ENCODE measurements around the gene SYT3.

The SYT3 gene

DNA sequence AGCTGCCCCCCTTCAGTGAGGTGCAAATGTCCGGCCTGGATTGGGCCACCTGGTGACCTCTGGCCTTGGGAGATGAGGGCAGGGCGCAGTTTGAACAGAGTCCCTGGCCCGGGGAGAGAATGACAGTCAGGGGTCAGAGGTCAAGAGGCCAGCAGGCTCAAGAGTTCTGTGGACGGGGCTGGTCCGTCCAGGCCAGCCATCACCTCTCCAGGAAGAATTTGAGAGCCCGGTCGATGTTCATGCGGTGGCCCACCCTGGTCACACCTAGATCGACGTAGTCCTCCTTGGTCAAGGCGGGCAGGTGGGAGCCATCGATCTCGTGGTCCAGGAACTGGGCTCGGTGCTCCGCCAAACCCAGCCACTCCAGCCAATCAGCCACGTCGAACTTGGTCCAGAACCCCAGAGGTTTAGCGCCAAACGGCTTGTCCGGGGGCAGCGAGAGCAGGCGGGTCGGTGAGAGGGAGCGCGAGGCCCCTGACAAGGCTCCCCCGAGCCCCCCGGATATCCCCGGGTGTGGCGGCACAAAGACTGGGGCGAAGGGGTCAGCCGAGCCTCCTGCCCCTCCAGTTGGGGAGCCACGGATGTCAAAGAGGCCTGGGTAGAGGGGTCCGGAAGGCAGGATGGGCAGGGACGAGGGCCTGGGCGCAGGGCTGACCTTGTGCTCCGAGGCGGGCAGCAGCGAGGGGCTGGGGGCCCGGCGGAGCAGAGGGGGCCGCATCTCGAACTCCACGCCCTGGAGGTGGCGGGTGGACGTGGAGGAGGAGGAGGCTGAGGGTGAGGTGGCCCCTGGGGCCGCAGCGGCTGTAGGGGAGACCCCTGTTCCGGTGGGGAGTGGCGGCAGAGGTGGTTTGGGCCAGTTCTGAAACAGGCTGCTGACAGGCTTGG is 22.3 kb upstream of the SYT3 start:
- no peak for DNase-seq

DNA sequence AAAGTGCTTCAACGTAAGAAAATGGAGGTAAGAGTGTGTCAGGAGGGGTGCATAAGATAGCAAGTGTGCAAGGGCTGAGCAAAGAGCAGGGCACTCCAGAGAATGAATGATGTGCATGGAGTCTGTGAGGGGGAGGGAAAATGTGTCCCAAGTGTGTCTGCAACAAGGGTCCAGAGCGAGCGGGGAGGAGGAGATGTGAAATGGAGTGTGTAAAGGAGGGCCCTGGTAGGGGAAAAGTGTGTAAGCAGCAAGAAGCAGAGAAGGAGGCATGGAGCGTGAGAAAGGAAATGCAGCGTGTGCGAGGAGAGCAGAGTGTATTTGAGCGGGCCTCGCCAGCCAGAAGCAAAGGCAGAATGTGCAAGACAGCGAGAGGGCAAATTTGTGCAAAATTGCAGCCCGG is 21.3 kb upstream of the SYT3 start:
- DNase-seq: no peak

DNA sequence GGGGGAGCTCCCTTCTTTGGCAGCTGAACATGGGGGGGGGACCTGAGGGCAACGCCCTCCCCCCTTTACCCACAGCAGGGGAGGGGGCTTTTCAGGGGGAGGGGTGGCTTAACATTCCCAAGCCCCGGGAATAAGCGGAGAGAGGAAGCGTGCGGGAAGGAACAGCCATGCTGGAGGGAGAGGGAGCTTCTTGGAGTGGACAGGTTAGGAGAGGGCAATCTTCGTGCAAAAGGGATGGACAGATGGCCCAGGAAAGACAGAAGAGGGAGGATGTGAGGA is 20.3 kb upstream of the SYT3 start:
- no peak for DNase-seq

DNA sequence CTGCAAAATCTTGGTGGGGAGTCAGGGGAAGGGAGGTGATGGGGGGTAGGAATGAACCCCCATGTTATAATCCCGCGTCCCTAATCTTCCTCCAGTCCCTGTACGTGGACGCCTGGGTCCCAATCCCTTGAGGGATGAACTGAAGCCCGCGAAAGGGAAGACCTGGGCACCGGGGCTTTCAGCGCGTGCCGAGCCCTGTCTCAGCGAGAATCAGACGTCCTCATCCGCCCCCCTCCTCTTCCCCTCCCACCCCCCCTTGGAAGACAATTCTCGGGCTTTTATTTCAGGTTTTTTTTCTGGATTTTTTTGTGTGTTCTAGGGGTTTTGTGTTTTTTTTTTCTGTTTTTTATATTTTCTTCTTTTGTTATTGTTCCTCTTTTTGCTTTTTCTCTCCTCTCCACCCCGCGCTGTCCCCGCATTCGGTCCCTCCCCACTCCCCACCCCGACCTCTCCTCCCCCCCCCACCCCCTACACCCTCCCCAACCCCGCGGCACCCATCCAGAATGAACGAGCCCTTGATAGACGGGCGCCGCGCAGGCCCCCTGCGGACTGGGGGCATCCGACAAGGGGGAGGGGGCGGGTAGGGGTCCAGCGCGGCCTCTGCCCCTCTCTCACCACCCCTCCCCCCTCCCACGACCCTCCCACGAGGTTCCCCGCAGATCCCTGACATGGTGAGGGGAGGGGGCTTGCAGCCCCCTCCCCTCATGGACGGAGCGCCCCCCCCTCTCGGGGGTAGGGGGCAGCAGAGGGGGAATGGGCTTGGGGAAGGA is 19.8 kb upstream of the SYT3 start:
- no peak for DNase-seq

DNA sequence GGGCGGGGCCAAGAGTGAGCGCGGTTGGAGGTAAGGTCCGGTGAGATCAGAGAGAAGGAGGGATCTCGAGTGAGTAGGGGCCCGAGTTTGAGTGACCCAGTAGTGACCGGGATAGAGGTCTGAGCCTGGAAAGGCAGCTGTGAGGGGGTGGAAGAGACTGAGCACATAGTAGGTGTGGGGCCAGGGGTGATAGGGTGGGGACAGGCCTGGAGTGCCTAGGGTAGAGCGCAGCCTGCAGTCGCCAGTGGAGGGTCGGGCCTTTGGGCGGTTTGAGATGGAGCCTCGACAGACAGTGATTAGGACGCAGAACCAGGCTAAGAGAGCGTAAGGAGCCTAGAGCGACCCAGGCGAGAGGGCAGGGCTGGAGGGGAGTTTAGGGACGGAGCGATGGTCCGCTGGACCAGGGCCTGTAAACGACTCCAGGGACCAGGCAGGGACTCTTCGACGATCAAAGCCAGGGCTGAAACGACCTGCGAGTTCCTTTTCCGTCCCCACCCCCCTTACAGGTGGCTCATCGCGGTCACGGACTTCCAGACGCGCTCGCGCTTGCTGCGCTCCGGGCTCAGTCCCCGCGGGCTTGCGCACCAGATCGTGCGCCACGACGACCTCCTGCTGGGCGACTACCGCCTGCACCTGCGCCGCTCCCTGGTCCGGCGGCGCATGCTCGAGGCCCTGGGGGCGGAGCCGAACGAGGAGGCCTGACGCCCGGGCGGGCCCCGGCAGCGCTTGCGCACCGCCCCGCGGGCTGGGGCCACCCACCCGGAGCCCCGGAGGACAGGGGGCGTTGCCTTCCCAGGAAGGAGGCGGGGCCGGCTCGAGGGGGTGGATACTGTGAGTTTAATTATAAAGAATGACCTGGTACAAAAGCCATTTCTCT is 19.0 kb upstream of the SYT3 start:
- DNase-seq: peak; percentile 8

DNA sequence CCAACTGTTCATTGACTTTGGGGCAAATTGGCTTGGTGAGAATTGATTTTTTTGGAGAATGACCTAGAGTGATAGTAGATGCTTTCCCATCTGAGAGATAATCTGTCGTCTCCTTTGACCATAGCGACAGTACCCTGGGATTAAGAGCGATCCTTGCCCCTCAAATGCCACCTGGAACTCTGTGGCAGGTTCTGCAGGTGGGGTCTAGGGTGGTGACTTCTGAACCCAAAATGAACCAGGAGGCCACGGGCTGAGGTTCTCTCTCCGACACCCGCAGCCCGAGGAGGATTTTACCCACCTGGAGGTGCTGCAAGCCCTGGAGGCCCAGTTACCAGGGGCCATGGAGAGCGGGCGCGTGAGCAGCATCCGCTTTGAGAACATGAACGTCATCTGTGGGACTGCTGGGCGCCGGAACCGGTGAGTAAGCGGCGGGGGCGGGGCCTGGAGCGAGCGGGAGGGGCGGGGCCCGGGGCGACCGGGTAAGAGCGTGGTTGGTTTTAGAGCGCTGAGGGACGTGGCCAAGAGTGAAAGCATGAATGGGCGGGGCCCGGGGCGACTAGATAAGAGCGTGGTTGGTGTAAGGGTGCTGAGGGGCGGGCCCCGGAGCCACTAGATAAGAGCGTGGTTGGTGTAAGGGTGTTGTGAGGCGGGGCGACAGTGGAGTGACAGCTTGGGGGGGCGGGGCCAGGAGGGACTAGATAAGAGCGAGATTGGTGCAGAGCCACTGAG is 18.2 kb upstream of the SYT3 start:
- DNase-seq: peak; percentile 72

DNA sequence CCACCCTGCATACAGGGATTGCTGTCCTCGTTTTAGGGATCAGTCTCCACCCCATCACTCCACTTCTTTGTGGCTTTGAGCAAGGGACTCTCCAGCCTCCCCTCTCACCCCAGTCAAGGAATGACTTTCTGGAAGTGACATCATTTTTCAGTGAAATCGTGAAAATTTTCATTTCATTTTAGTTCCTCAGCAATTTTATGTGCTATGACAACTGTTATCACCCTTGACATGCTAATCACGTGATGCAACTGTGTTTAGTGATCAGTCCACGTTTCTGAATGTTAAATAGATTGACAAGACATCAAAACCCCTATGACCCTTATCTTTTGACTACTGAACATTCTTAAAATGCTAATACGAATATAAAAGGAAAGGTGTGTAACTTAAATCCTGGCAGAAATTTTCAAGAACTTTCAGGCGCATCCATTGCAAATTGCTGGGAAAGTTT is 17.6 kb upstream of the SYT3 start:
- DNase-seq: no peak

DNA sequence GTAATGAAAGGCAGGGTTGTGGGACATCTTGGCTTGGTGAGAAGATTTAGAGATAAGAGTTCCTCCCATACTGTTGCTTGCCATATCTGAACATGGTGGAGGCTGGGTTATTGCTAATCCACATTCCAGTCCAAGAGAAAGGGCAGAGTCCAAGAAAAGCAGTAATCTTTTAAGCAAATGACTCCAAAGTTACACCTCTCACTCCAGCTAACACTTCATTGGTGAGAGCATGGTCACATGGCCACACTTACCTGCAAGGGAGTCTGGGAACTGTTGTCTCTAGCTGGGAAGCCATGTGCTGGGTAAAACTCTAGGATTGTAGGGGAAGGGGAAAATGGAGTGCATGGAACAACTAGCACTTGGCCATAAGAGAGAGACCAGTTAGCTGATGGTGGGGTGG is 15.2 kb upstream of the SYT3 start:
- DNase-seq: no peak

DNA sequence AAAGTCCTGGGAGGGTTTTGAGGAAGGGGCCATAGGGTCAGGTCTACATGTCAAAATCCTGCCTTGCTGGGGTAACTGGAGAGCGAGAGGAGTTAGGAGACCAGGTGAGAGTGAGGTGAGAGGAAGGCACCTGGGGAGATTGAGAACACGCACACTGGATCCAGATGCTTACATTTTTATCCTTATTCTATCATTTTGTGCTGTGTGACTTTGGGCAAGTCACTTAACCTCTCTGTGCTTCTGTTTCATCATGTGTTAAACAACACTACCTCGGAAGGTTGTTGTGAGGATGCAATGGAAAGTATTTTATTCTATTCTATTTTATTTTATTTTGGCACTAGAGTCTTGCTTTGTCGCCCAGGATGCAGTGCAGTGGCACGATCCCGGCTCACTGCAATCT is 13.0 kb upstream of the SYT3 start:
- no peak for DNase-seq

DNA sequence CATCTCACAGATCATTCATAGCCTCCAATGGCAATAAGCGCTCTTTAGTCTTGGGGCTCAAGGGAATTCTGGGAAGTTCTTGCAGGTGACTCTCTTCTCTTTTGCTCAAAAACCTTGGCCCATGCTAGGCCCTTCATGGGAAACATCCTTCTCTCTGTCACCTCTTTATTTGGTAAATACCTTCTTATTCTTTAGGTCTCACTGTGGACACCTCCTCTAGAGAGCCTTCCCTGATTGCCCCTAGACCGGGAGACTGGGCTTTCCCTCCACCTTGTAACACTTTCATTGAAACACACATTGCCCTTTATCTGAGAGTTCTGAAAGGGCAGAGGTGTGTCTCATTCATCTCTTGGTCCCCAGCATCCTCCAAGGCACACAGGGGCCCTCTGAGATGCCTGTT is 11.5 kb upstream of the SYT3 start:
- DNase-seq: no peak

DNA sequence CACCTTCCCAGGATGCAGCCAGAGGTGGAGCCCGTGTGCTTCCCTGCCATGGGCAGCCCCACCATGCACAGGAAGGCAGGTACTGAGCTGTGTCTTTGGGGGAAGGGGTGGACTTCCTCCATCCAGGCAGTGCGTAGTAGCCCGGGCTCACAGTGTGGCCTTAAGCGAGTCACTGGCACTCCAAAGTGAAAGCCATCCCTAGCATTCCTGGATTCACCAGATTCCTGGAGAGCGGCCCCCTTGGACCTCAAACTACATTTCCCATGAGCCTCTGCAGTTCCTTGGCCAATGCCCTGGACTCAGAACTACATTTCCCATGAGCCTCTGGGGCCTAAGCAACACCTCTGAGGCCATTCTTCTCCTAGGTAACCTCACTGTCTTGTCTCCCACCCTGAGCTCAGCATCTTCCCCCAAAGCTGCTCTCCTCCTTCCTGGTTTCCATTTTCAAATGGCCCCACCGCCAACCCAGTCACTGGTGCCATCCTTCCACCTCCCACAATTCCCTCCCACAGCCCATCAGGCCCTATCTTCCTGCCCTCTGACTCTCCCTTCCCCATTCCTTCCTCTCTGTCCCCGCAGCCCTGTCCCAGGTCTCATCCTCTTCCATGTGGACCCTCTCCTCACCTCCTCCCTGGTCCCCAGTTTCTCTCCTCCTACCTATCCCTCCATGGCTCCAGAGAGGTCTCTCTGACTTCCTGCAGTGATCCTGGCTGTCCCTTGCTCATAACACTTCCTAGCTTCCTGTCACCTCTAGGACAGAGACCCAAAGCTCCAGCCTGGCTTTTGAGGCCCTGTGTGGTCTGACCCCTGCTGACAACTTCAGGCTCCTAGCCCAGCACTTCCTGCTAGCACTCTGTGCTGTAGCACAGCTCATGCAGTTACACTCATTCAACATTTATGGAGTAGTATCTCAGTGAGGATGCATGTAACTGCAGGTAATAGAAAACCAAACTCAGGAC is 10.0 kb upstream of the SYT3 start, which contains the start of gene C19orf81:
C19orf81 (plus strand) TSS at position 13 of the 959 bp plus-strand sequence; CDS start at position 13, 0 bp downstream.
- DNase-seq: no peak

DNA sequence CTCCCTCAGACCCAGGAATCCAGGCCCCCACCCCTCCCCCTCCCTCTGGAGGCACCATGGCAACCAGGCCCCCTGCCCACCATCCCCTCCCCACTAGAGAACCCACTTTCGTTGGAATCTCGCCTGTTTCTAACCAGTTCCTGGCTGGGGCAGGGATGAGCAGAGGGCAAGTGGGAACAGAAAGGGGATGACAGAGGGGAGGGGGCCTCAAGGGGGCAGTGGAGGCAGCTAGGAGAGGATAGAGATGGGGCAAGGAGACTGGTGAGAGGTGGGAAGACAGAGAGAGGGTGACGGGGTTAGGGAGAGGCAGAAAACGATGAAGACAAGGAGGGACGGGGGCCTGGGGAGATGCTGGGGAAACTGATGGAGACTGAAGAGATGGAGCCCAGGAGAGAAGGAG is 9.0 kb upstream of the SYT3 start:
- no peak for DNase-seq

DNA sequence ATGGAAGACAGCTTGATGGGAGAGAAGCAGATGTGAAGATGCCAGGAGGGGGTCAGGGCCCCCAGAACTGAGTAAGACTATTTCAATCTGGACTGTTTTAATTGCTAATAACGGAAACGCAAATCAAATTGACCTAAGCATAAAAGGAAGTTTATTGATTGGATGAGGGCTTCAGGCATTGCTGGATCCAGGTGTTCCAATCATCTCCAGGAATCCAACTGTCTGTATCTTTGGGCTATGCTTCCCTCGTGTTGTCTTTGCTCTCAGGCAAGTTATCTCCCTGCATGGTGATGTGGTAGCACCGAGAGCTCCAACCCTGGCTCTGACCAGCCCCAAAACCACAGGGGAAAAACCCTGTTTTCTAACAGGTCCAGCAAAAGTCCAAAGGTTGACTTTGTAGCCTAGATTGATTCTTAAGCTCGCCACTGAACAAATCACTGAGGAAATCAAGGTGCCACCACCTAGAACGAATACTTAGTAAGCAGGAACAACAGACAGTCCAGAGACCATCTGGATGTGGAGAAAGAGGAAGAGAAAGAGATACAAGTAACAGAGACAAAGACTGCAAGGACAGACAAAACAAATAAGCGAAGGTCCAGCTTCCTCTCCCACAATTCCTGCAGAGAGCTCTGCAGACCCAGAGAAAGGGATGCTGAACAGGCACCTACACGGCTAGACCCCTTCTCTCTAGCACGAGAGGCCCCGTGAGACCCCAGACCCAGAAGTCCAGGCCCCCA is 8.4 kb upstream of the SYT3 start:
- no peak for DNase-seq

DNA sequence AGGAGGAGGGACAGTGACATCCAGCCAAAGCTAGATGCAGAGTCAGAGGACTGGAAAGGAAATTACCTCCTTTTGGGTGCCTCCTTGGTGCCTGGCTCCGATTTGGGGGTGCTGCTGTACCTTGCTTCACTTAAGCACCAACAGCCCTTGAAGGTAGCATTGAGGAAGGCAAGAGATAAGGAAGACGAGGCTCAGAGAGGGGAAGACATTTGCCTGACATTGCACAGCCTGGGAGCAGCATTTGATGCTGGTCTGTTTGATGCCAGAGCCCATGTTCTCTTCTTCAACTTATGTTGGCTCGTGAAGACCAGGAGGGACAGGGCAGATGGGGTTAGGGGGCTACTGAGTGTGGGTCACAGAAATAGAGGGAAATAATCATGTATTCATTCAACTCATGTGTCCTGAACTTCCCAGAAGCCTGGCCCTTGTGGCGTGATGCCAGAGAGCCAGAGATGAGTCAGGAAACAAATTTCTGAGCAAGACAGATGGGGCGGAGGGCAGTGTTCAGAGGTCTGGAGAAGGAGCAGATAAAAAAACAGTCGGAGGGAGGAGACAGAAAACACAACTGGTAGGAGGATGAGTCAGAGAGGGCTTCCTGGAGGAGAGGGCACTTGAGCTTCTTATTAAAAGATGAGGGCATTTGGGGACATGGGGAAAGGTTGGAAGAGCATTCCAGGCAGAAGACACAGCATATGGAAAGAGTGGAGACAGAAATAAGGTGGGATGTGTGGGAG is 6.6 kb upstream of the SYT3 start:
- no peak for DNase-seq

DNA sequence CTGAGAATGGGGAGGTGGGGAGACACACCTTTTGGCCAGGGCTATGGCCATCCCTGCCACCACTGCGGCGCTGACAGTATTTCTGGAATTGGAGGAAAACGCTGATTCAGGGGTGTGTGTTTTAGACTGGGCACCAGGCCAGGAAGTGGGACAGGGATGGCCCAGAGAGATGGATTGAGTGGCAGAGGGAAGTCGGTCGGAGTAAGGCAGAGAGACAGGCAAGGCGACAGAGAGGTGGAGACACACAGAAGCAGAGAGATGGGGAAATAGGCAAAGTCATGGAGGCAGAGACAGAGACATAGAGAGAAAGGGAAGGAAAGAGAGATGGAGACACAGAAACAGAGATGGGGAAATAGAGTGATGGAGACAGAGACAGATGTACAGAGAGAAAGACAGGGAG is 5.4 kb upstream of the SYT3 start:
- no peak for DNase-seq

DNA sequence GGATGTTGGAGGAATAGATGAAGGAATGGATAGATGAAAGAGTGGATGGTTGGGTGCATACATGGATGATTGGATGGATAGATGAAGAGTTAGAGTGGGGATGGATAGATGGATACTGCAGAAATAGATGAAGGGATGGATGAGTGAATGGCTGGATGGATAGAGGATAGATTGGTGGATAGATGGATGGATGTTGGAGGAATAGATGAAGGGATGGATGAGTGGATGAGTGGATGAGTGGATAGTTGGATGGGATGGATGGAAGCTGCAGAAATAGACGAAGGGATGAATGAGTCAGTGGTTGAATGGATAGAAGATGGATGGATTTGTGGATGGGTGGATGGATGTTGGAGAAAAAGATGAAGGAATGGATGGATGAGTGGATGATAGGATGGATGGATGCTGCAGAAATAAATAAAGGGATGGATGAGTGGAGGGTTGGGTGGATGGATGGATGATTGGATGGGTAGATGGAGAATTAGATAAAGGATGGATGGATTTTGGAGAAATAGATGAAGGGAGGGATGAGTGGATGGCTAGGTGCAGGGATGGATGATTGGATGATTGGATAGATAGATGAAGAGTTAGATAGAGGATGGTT is 4.7 kb upstream of the SYT3 start:
- DNase-seq: no peak

DNA sequence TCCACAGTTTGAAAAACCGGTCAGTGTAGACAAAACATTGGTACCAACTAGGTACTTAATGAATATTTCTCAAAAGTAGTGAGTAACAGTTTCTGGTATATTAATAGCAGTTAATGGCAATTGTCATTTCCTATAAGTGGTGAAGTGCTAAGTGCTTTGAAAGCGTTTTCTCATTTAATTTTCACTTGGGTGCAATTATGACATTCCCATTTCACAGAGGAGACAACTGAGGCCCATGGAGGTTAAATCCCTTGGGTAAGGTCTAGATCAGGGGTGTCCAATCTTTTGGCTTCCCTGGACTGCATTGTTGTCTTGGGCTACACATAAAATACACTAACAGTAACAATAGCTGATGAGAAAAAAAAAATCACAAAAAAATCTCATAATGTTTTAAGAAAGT is 687 bp upstream of the SYT3 start:
- DNase-seq: no peak

DNA sequence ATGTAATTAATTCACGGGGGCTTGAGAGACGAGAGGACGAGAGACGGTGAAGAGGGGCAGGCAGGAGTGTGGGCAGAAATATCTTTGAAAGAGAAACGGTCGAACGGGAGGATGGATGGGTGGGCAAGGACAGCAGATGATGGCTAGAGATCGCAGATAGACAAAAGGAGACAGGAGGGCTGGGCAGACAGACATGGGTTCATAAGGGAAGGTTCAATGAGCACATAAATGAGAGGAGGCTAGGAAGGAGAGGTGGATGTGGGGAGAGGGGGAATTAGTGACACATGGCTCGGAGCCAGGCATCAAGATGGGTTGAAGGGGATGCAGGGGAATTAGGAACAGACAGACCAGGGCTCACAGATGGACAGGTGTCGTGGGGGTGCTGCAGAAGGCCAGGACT is 1.1 kb downstream of the SYT3 start:
- no peak for DNase-seq

DNA sequence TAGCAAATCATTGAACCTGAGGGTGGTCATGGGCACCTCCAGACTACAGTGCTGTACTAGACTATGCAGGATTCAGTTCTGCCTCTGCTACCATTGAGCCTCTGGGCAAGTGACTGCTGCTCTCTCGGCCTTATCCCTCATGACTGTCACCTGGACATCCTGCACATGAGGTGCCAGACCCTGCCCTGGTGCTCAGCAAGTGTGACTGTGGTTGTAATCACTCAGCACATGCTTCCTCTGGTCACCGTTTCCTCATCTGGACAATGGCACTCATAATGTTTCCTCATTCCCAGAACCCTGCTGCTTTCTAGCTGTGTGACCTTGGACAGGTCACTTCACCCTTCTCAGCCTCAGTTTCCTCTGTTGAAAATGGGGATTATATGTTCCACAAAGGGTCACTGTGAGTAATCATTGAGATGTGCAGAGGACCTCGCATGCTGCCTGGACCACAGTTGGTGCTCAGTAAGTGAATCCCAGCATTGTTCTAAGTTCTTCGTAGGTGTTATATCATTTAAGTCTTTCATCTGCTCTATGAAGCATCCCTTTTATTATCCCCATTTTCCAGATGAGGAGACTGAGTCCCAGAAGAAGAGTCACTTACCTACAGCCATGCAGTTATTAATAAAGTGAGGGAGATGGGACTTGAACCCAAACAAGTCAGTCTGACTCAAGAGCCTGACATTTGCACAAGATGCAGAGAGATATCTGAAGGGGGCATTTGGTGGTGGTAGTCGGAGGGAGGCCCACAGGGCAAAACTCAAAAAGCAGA is 3.2 kb downstream of the SYT3 start:
- DNase-seq: no peak

Data from stimulated activated naive CD4-positive, alpha-beta T cell treated with Interleukin-2 at 50 U/mL for 16 hours (primary cell).